Gastroesophageal sphincter (tissue), 4 donors: ENCODE data around the gene RALGPS1. TPM values are rescaled to one million over a fixed set of nuclear protein-coding genes. Genes with fewer than 3 reads are reported as not detected.

ENCODE experiments used
- ATAC-seq: fragments of 150-250 bp; one replicate; pipeline ENCODE4 v1.9.1; 2016; ENCODE audit warnings: mild to moderate bottlenecking, moderate library complexity
- H3K27ac ChIP-seq, 4 donors: fragments of 200-600 bp; sonication (generic) in 3 of 4; 1 replicate in 3 of 4; 2 replicates in 1 of 4; pipeline ENCODE4 v1.5.1; 2016 to 2019
- H3K27me3 ChIP-seq: fragments of 200-600 bp; sonication (generic); one replicate; pipeline ENCODE4 v1.5.1; 2019
- H3K36me3 ChIP-seq, 2 donors: fragments of 200-600 bp; sonication (generic); one replicate each; pipeline ENCODE4 v1.5.1; 2019; ENCODE audit warnings: control low read depth in 1 of 2
- H3K4me1 ChIP-seq, 3 donors: fragments of 200-600 bp; sonication (generic); 1 replicate in 2 of 3; 2 replicates in 1 of 3; pipeline ENCODE4 v1.5.1; 2016 to 2019; ENCODE audit warnings: control low read depth in 2 of 3
- H3K4me3 ChIP-seq, 2 donors: fragments of 200-600 bp; sonication (generic); one replicate each; pipeline ENCODE4 v1.5.1; 2019; ENCODE audit warnings: mild to moderate bottlenecking in 1 of 2, moderate library complexity in 1 of 2
- H3K9me3 ChIP-seq, 3 donors: fragments of 200-600 bp; sonication (generic); one replicate each; pipeline ENCODE4 v1.5.1; 2017 to 2019; ENCODE audit warnings: control low read depth in 2 of 3
- EP300 ChIP-seq: sonication (generic); formaldehyde crosslinking; IDR thresholded peaks from one replicate; pipeline ENCODE4 v1.6.1; 2017; ENCODE audit warnings: antibody characterized with exemption, mild to moderate bottlenecking
- POLR2A ChIP-seq, 2 donors: fragments of 450-650 bp; IDR thresholded peaks; one replicate each; pipeline ENCODE4 v1.6.1; 2017; ENCODE audit warnings: antibody characterized with exemption in 2 of 2, mild to moderate bottlenecking in 2 of 2, moderate library complexity in 1 of 2
- POLR2AphosphoS5 ChIP-seq: sonication (generic); formaldehyde crosslinking; IDR thresholded peaks from one replicate; pipeline ENCODE4 v1.6.1; 2017; ENCODE audit warnings: antibody characterized with exemption
- WGBS, 2 donors: methylation state at CpG; one replicate each; pipeline ENCODE4 v1.1.5; 2018; ENCODE audit warnings: low coverage in 1 of 2; 5-methylcytosine and 5-hydroxymethylcytosine counted together
- total RNA-seq, 4 donors: library from RNA; depleted of rRNA; stranded (reverse); fragments of >200 nt; gene quantifications; one replicate each; pipeline ENCODE4 v1.1.0, GENCODE V29; 2016
- TF ChIP-seq, protein P1 (sequence below), 4 experiments: fragments of 200-600 bp in 2 of 4; fragments of 450-650 bp in 2 of 4; sonication (generic) in 1 of 4; IDR thresholded peaks; one replicate each; pipeline ENCODE4 v1.5.1; 2017 to 2019; ENCODE audit warnings: antibody characterized with exemption in 4 of 4, mild to moderate bottlenecking in 2 of 4, moderate library complexity in 2 of 4

Gene RALGPS1
- total RNA-seq, 4 donors from 2014 or later: 5.9 to 17.4 (median 11.3) TPM

DNA sequence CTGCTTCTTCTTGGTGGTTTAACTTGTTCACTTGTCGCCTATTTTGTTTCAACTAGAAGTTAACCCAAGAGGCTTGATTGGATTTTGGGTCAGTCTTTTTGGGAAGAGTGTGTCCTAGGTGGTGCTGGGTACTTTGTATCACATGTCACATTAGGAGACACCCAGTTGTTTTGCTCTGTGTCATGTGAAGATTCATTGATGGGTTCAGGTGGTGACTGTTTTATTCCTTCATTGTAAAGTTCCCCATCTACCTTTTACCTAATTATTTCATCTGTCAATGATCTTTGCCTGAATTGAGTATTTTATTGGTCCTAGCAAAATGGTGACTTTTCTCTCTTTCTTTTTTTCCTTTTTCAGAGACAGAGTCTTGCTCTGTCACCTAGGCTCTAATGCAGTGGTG is 69.2 kb downstream of the RALGPS1 start:
- Histone ChIP-seq H3K9me3 (peaks cover 0 to 6% (median 0%) of the 10 kb centered on the region in 3 donors), H3K4me3 (no peak overlapping the region), H3K27ac (no peak overlapping the region), H3K36me3 (no peaks in the 10 kb centered on the region), H3K4me1 (peaks cover 0 to 30% (median 5%) of the 10 kb centered on the region in 3 donors), H3K27me3 (no peaks in the 10 kb centered on the region)
- no peak for ATAC-seq
- TF ChIP-seq, protein P1, sequence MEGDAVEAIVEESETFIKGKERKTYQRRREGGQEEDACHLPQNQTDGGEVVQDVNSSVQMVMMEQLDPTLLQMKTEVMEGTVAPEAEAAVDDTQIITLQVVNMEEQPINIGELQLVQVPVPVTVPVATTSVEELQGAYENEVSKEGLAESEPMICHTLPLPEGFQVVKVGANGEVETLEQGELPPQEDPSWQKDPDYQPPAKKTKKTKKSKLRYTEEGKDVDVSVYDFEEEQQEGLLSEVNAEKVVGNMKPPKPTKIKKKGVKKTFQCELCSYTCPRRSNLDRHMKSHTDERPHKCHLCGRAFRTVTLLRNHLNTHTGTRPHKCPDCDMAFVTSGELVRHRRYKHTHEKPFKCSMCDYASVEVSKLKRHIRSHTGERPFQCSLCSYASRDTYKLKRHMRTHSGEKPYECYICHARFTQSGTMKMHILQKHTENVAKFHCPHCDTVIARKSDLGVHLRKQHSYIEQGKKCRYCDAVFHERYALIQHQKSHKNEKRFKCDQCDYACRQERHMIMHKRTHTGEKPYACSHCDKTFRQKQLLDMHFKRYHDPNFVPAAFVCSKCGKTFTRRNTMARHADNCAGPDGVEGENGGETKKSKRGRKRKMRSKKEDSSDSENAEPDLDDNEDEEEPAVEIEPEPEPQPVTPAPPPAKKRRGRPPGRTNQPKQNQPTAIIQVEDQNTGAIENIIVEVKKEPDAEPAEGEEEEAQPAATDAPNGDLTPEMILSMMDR (IDR thresholded peaks at IDR 0.05): no peak
- TF ChIP-seq POLR2A (IDR thresholded peaks at IDR 0.05) (no peak), POLR2AphosphoS5 (no peak)
- WGBS, 2 donors: 100% methylated on average over 1 of the region's 1 CpG

DNA sequence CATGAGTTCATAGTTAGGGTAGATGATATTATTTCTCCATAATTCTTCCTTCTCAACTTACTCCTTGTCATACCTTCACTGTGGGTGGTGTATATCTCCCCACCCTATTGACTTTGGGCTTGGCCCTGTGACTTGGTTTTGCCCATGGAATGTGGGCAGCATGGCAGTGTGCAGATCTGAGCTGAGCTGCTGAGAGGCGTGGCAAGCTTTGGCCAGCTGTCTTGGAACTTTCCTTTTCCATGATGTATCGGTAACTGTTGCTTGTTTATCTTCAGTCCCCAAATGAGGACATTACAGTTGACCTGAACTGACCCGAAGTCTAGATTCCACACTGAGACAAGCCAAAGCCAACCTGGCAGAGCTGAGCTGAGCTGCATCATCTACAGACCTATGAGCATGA is 70.4 kb downstream of the RALGPS1 start:
- ATAC-seq: peak; percentile 34
- Histone ChIP-seq H3K4me1 (peaks cover 0 to 40% (median 7%) of the 10 kb centered on the region in 3 donors), H3K27me3 (no peaks in the 10 kb centered on the region), H3K9me3 (peaks cover 0 to 6% (median 0%) of the 10 kb centered on the region in 3 donors), H3K4me3 (no peak overlapping the region), H3K27ac (no peak overlapping the region), H3K36me3 (no peaks in the 10 kb centered on the region)
- WGBS, 2 donors: 14 to 31% methylated on average over 2 to 3 of the region's 3 CpGs
- TF ChIP-seq EP300 (no peak), POLR2A (IDR thresholded peaks at IDR 0.05) (no peak), POLR2AphosphoS5 (peak; percentile 62)
- TF ChIP-seq, protein P1 (IDR thresholded peaks at IDR 0.05): no peak

GRCh38 chr9:126985870-126986498 is 71.4 kb downstream of the RALGPS1 start:
- TF ChIP-seq, protein P1 (IDR thresholded peaks at IDR 0.05): no peak
- TF ChIP-seq POLR2A (IDR thresholded peaks at IDR 0.05) (no peak), EP300 (no peak), POLR2AphosphoS5 (no peak)
- Histone ChIP-seq H3K27me3 (no peaks in the 10 kb centered on the region), H3K9me3 (peaks cover 0 to 6% (median 0%) of the 10 kb centered on the region in 3 donors), H3K27ac (no peak overlapping the region), H3K4me1 (peaks cover 0 to 50% (median 7%) of the 10 kb centered on the region in 3 donors), H3K4me3 (no peak overlapping the region), H3K36me3 (no peaks in the 10 kb centered on the region)
- 80 to 83% methylated on average over 3 to 7 of the region's 7 CpGs for WGBS, 2 donors
- ATAC-seq: no peak

GRCh38 chr9:126986506-126986951 is 71.9 kb downstream of the RALGPS1 start:
- TF ChIP-seq POLR2A (IDR thresholded peaks at IDR 0.05) (no peak), EP300 (no peak), POLR2AphosphoS5 (no peak)
- TF ChIP-seq, protein P1 (IDR thresholded peaks at IDR 0.05): no peak
- no peak for ATAC-seq

DNA sequence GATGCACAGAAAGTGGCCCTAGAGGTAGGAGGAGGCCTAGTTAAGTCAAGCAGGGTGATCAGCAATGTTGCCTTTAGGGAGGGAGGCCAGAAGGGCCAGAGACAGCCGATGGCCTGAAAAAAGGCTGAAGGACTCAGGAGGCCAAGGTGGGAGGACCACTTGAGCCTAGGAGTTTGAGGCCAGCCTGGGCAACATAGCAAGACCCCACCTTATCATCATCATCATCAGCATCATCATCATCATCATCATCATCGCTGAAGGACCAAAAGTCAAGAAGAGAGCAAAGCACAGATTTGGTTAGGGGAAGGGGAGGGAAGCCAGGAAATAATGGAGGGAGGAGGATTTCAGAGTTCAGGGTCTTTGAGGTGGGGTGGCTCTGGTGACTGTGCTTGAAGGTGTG is 74.3 kb downstream of the RALGPS1 start:
- WGBS, 2 donors: 100% methylated on average over 2 of the region's 2 CpGs
- Histone ChIP-seq H3K4me3 (no peak overlapping the region), H3K27me3 (no peaks in the 10 kb centered on the region), H3K36me3 (no peaks in the 10 kb centered on the region), H3K4me1 (peaks cover 0 to 57% (median 7%) of the 10 kb centered on the region in 3 donors), H3K27ac (peak overlapping the region in 1 of 4 donors; percentile 37), H3K9me3 (peaks cover 0 to 7% (median 0%) of the 10 kb centered on the region in 3 donors)
- ATAC-seq: no peak
- no peak for TF ChIP-seq EP300
- no peak for TF ChIP-seq POLR2A (IDR thresholded peaks at IDR 0.05)

More at GRCh38 chr9:126986506-126986951, 71.9 kb downstream of the RALGPS1 start:
- no peak overlapping the region for H3K4me3 ChIP-seq
- H3K4me1 ChIP-seq: peaks cover 0 to 55% (median 7%) of the 10 kb centered on the region in 3 donors
- peaks cover 0 to 5% (median 0%) of the 10 kb centered on the region in 3 donors for H3K9me3 ChIP-seq
- no peaks in the 10 kb centered on the region for H3K36me3 ChIP-seq
- 80% methylated on average over 1 of the region's 2 CpGs; no CpG with 5 or more reads in 1 of the 2 donors for WGBS, 2 donors
- no peaks in the 10 kb centered on the region for H3K27me3 ChIP-seq
- H3K27ac ChIP-seq: no peak overlapping the region
